ENCODE measurements around the gene ATF7. TPM values are rescaled to one million over a fixed set of nuclear protein-coding genes. Genes with fewer than 3 reads are reported as not detected.

Gene ATF7
- total and polyA plus RNA-seq, 2 donors (not counting 1 experiment from before 2014, with no cell fraction given): 15.7 to 42.2 TPM

GRCh38 chr12:53502983-53503728 is 123.0 kb downstream of the ATF7 start:
- TF ChIP-seq CTCF (IDR thresholded peaks at IDR 0.05) (no peak), EZH2 (IDR thresholded peaks at IDR 0.05; ENCODE audit: borderline replicate concordance, insufficient read depth, low read depth, low read length, poor library complexity, severe bottlenecking) (no peak)
- ChIA-PET CTCF (interaction anchor here (1.4 kb wide), 1 partner anchor 82 kb away, joined by 4 read pairs; no protein-coding TSS in a partner anchor), POLR2A (no interaction called here)
- no peak overlapping the region for H2AFZ ChIP-seq (ENCODE audit: insufficient read depth, low read depth, low read length, poor library complexity, severe bottlenecking)
- no peaks in the 10 kb centered on the region for H3K27me3 Mint-ChIP-seq
- DNase-seq (no peak), ATAC-seq (ENCODE audit: low read depth) (no peak)
- H3K27ac ChIP-seq (ENCODE audit: low read length in 2 of 2): no peak overlapping the region
- peaks cover 31% of the 10 kb centered on the region for H3K4me1 Mint-ChIP-seq
- no peak overlapping the region for H3K9ac ChIP-seq (ENCODE audit: low read length)
- WGBS (ENCODE audit: insufficient coverage): 94% methylated on average over 6 of the region's 10 CpGs
- no peaks in the 10 kb centered on the region for H3K9me3 Mint-ChIP-seq (ENCODE audit: insufficient read depth)
- H3K27me3 ChIP-seq (replicated peaks in 1 of 4; ENCODE audit: control extremely low read depth in 1 of 4, control insufficient read depth in 3 of 4, insufficient read depth in 4 of 4, low read length in 3 of 4): no peaks in the 10 kb centered on the region
- H3K79me2 ChIP-seq (ENCODE audit: control insufficient read depth, insufficient read depth, low read length): peaks cover 21% of the 10 kb centered on the region
- H3K27ac Mint-ChIP-seq: no peak overlapping the region
- intact Hi-C loops (cut with micrococcal nuclease): no loop called here
- peaks cover 22 to 28% of the 10 kb centered on the region in 2 donors for H3K4me1 ChIP-seq (ENCODE audit: control insufficient read depth in 2 of 2, insufficient read depth in 2 of 2, low read length in 2 of 2)
- peaks cover 0 to 29% of the 10 kb centered on the region in 2 experiments for H3K36me3 ChIP-seq (replicated peaks in 1 of 2; ENCODE audit: control extremely low read depth in 1 of 2, control insufficient read depth in 1 of 2, extremely low read depth in 1 of 2, insufficient read depth in 2 of 2, low read length in 1 of 2)
- peak overlapping the region; percentile 39 for H3K4me3 Mint-ChIP-seq
- H3K4me2 ChIP-seq (replicated peaks; ENCODE audit: low read depth, low read length, poor library complexity, severe bottlenecking): no peak overlapping the region
- H3K4me3 ChIP-seq (ENCODE audit: control extremely low read depth in 1 of 5, extremely low read depth in 1 of 5, insufficient read depth in 1 of 5, low read depth in 2 of 5, low read length in 4 of 5): no peak overlapping the region
- no peaks in the 10 kb centered on the region for H4K20me1 ChIP-seq (ENCODE audit: control insufficient read depth, insufficient read depth, low read length, poor library complexity, severe bottlenecking)
- H3K9me3 ChIP-seq (ENCODE audit: control extremely low read depth in 1 of 3, control insufficient read depth in 2 of 3, insufficient read depth in 1 of 3, low read length in 2 of 3): peaks cover 0 to 6% (median 0%) of the 10 kb centered on the region in 3 donors

- 83% methylated on average over 2 of the region's 9 CpGs for WGBS (ENCODE audit: insufficient coverage)
- H3K36me3 ChIP-seq (replicated peaks in 1 of 2; ENCODE audit: control extremely low read depth in 1 of 2, control insufficient read depth in 1 of 2, extremely low read depth in 1 of 2, insufficient read depth in 2 of 2, low read length in 1 of 2): peaks cover 0 to 29% of the 10 kb centered on the region in 2 experiments
- H3K4me3 ChIP-seq (ENCODE audit: control extremely low read depth in 1 of 5, extremely low read depth in 1 of 5, insufficient read depth in 1 of 5, low read depth in 2 of 5, low read length in 4 of 5): no peak overlapping the region
- Mint-ChIP-seq H3K9me3 (ENCODE audit: insufficient read depth) (no peaks in the 10 kb centered on the region), H3K27ac (peak overlapping the region; percentile 20), H3K4me3 (peak overlapping the region; percentile 39), H3K27me3 (no peaks in the 10 kb centered on the region), H3K4me1 (peaks cover 29% of the 10 kb centered on the region)
- H3K4me1 ChIP-seq (ENCODE audit: control insufficient read depth in 2 of 2, insufficient read depth in 2 of 2, low read length in 2 of 2): peaks cover 22 to 28% of the 10 kb centered on the region in 2 donors
- intact Hi-C loops (cut with micrococcal nuclease): no loop called here
- H3K27ac ChIP-seq (ENCODE audit: low read length in 2 of 2): no peak overlapping the region
- DNase-seq (no peak), ATAC-seq (ENCODE audit: low read depth) (no peak)
- no peak for TF ChIP-seq EZH2 (IDR thresholded peaks at IDR 0.05; ENCODE audit: borderline replicate concordance, insufficient read depth, low read depth, low read length, poor library complexity, severe bottlenecking)
- no peak for TF ChIP-seq CTCF (IDR thresholded peaks at IDR 0.05)
- H4K20me1 ChIP-seq (ENCODE audit: control insufficient read depth, insufficient read depth, low read length, poor library complexity, severe bottlenecking): no peaks in the 10 kb centered on the region
- peaks cover 21% of the 10 kb centered on the region for H3K79me2 ChIP-seq (ENCODE audit: control insufficient read depth, insufficient read depth, low read length)
- CTCF ChIA-PET: interaction anchor here (2.7 kb wide), 1 partner anchor 181 kb away, joined by 10 read pairs; the partner anchor contains the start of gene AAAS
- H3K9me3 ChIP-seq (ENCODE audit: control extremely low read depth in 1 of 3, control insufficient read depth in 2 of 3, insufficient read depth in 1 of 3, low read length in 2 of 3): peaks cover 0 to 6% (median 0%) of the 10 kb centered on the region in 3 donors
- POLR2A ChIA-PET: no interaction called here
- H3K9ac ChIP-seq (ENCODE audit: low read length): no peak overlapping the region
- H3K27me3 ChIP-seq (replicated peaks in 1 of 4; ENCODE audit: control extremely low read depth in 1 of 4, control insufficient read depth in 3 of 4, insufficient read depth in 4 of 4, low read length in 3 of 4): no peaks in the 10 kb centered on the region
- peak overlapping the region; percentile 85 for H3K4me2 ChIP-seq (replicated peaks; ENCODE audit: low read depth, low read length, poor library complexity, severe bottlenecking)
- no peak overlapping the region for H2AFZ ChIP-seq (ENCODE audit: insufficient read depth, low read depth, low read length, poor library complexity, severe bottlenecking)
These were observed 123.9 kb downstream of the ATF7 start for GRCh38 chr12:53502331-53502730.

All from B cell (primary cell).